ENCODE results near the gene COPS7B. TPM values are rescaled to one million over a fixed set of nuclear protein-coding genes. Genes with fewer than 3 reads are reported as not detected.

The COPS7B gene
- total RNA-seq, 1 donor from 2014 or later, result 36.9 TPM

DNA sequence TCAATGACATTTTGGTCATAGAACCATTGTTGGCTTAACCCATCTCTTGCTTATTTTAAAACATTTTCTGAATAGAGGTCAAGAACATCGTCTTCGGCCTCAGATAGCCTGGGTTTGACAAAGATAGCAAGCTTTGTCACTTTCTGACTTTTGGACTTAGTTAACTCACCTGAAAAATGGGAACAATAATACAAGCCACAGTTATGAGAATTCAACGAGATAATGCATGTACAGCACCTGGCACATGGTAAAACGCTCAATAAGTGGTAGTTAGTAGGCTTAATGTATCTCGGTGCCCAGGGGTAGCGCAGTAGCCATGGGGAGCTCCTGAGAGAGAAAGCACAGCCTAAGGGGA, 446 bp upstream of the COPS7B start:
- no peak for DNase-seq (ENCODE audit: low spot score)

DNA sequence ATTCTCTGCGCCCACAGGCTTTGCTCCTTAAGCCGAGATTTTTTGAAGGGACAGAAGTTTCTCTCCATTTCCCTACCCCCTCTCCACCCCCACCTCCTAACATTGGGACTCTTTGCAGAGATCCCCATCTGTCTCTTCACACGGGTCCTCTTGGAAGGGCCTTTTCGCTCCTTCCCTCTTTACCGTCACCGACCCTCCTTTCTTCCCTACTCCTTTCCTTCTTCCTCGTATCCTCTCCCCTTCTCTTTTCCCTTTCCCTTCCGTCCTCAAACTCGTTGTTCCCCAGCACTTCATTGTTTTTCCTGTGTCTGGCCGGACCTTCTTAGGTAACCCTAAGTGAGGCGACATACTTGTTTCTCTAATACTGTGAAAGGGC, 660 bp downstream of the COPS7B start:
- DNase-seq (ENCODE audit: low spot score), result no peak

DNA sequence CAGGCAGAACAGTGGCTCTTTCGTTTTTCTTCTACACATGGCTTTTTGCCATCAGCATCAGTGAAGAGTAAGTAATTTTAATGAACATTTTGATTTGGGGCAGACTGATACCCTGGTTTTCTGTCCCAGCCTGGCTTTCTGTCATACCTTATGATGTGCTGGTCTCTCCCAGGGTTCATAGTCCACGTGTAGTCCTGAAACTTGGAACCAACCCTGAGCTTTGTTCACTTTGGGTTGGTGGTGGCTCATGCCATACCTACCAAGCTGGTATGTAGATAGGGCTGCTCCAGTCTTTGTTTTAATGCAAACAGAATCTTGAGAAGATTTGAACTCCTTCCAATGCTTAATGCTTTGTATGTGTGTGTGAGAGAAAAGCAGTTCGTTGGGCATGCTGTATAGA, 4.9 kb downstream of the COPS7B start:
- no peak for DNase-seq (ENCODE audit: low spot score)

DNA sequence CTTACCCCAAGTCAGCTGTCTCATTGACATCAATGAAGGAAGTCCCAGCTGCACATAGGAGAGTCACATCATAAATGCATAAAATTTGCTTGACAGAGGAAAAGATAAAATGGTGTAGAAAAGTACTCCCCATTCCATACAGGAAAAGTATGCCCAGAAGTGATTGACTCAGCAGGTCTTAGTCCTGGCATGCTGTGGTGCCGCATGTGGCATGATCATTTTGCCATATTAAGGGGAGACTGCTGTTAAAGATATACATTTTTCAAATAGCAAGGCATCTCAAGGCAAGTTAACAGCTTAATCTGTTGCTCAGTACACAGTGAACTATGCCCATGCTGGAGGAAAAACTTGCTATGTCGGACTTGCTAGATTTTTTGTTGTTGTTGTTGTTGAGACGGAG, 8.1 kb downstream of the COPS7B start:
- no peak for DNase-seq (ENCODE audit: low spot score)

DNA sequence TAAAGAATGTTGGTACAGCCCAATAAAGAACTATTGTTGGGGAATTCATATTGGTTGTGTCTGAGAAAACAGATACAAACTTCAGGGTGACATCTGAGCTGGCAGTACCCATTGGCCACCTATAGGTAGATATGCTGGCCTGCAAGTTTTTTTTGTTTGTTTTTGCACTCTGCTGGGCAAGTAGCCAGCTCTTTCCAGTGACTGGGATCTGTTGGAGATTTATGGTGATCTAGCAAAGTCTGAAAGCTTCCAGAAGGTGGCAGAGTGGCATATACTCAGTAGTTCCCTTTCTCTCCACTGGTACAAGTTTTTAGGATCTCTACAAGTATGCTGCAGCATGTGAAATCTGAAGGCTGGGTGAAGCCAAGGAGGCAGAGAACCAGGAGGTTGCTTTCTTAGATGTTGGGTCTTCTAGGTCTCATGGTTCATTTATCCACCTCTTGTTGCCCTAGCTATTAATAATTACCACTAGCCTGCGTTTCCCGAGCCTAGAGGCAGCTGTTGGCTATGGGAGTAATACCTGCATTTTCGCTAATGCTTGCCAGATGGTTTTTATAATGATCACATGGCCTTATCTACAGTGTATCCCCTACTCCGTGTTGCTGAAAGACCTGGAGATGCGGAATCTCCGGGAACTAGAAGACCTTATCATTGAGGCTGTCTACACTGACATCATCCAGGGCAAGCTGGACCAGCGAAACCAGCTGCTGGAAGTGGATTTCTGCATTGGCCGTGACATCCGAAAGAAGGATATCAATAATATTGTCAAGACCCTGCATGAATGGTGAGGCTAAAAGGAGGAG, 9.5 kb downstream of the COPS7B start:
- peak; percentile 88 for DNase-seq (ENCODE audit: low spot score)

DNA sequence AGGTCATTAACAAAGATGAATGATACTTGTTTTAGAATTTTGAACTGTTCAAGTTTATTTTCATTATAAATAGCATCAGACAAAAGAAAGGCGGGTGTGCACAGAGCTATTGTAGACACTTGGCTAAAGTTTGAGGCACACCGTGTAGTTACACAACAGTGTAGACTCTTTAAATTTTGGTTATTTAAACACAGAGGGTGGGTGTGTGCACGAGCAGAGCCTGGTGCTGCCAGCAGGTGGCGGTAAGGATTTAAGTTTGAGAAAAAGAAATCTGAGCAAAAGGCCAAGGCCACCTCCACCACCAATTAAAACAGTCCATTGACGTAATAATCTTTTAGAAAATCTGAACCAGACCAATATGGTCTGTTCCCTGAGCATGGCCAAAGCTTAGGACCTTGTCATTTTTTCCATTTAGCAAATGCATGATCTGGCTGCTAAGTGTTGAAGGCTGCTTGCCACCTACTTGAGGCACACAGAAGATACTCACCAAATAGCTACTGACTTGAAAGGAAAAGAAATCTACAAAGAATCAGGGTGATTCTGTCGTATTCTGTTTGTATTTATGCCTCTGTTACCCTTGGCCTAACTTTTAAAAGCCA, 14.3 kb downstream of the COPS7B start:
- DNase-seq (ENCODE audit: low spot score), result no peak

DNA sequence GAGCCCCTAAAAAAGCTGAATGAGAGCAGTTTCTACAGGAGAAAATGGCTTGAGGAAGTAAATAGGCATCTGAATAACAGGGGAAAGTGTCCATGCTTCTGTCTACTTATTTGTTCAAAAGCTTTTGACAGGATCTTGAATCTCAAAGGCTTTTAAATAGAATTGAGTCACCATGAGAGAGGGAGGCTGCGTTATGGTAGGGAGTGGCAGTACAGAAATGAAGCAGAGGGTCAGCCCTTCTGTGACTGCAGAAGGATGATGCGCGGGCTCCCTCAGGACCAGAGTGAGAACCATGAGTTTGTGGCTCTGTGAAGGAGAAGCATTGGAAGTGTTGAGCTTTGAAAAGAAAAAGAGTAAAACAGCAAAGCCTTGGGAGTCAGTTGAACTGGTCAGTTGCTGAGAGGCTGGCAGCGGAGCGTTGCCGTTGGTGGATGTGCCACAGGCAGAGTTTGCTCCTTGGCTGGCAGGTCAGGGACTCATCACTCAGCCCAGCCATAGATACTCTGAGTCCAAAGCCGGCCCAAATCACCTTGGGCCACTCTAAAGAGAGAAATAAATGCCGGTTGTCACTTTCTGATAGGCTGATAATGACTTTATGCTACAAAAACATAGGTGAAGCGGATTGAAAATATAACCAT, 17.4 kb downstream of the COPS7B start:
- DNase-seq (ENCODE audit: low spot score), result no peak

DNA sequence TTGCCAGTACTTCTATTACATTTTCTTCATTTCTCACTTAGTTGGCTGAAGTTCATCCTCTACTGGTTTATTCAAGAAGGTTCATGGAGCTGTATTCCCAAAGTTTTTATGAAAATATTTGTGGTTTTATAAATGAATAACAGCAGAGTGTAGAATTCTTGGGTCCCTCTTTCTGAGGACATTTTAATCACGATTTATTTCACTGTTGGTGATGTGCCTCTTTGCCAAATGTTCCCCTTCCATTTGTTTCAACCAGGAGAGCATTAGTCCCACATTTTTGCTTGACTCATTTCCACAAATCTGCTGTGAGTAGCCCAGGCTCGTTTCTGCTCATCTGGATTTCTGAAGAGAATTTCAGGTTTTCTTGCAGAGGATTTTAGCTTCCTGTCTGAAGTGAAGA, 20.8 kb downstream of the COPS7B start:
- DNase-seq (ENCODE audit: low spot score), result no peak

DNA sequence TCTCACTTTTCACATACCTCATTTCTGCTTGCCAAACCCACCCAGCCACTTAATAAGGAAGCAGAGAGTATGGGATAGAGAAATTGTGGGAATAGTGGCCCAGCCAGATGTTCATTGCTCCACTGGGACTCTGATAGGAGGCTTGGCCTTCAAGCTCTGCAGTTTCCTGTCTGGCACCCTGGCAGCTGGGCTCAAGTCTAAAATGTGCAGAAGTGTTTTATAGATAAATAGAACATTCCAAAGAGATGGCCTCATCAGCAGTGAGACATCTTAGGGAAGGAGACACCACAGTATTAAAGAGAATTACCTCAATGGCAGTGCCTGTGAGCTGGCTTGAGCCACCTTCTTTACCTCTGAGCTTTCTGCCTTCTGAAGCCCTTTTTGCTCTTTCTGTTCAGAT, 24.7 kb downstream of the COPS7B start:
- no peak for DNase-seq (ENCODE audit: low spot score)

DNA sequence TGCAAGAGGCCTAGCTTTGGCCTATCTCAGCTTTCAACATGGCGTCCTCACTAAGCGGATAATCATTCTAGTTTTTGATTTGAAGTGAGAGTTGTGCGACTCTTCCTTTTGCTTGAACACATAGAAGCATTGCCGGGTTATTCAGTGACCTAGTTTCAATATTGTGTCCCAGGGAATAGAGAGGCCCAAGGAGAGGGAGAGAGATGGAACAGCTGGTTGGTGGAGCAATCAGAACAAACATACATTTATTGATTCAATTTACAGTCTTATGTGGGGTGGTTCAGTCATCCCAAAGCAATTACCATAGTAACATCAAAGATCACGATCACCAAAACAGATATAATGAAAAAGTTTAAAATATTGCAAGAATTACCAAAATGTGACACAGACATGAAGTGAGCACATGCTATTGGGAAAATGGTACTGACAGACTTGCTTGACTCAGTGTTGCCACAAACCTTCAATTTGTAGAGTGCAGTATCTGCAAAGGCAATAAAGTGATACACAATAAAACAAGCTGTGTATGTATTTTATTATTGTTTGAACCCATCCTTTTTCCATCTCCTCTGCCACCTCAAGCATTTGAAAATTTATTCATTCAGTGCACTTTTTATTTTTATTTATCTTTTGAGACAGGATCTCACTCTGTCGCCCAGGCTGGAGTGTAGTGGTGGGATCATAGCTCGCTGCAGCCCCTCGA, 30.2 kb downstream of the COPS7B start:
- no peak for DNase-seq (ENCODE audit: low spot score)

DNA sequence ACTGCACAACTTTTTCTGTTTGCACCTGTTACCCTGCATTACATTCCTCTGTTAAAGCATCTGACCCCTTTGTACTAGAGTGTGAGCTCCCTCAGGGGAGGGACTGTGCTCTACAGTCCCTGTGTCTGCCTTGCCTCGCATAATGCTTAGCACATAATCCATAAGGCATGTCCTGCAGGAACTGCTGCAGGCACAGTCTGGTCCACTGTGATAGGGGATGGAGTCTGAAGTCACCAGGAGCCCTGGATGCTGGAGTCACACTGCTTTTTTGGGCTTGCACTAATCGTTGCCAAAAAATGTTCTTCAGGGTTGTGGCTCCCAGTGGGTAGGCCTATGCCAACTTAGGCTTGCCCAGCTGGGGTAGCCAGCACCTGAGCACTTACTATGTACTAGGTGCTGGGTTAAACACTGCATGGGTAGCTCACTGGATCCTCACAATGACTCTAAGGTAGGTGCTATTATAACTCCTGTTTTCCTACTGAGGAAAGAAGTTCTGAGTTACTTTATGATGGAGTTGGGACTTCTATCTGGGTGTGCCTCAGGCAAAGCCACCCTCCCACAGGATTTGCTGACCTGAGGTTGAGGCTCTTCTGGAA, 33.3 kb downstream of the COPS7B start:
- no peak for DNase-seq (ENCODE audit: low spot score)

DNA sequence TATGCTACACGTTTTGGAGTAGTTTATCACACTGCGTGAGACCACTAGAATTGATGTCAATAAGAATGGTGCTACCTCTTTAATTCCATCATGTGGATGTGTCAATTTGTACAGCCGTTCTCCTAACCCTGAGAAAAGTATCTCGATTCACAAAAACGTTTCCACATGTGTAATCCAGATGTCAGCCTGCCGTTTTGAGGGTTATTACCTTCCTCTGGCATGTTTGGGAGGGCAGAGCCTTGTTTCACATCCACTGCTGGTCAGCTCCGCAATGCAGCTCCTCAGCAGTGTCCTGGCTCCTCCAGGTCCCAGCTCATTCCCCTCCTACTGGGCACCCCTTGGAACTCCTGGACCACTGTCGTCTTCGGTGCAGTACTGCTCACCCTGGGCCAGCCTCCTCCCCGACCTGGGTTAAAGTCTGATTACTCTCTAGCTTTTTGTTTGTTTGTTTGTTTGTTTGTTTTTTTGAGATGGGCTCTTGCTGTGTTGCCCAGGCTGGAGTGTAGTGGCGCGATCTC, 34.6 kb downstream of the COPS7B start:
- no peak for DNase-seq (ENCODE audit: low spot score)

DNA sequence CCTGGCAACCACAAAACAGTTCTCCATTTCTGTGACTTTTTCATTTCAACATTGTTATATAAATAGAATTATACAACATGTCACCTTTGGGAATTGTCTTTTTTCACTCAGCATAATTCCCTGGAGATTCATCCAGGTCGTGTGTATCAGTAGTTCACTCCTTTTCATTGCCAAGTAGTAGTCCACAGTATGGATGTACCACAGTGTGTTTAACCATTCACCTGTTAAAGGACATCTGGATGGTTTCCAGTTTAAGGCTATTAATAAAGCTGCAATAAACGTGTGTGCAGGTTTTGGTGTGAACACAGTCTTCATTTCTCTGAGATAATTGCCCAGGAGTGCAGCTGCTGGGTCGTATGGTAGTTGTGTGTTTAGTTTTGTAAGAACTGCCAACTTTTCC, 35.7 kb downstream of the COPS7B start:
- DNase-seq (ENCODE audit: low spot score), result no peak

DNA sequence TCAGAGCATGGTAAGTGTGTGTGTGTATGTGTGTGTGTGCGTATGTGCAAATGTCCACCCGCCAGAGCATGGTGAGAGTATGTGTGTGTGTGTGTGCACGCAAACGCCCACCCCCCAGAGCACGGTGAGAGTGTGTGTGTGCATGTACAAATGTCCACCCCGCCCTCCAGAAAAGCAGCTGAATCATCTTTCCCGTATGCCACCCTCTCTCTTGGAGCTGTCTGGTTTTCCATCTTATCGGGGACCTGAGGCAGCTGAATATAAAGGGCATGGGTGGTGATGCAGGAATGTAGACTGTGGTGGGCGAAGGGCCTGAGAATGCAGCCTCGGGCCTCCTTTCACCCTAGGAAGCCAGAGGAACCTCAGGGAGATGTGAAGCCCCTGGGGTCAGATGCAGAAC, 66.9 kb downstream of the COPS7B start:
- DNase-seq (ENCODE audit: low spot score), result no peak

DNA sequence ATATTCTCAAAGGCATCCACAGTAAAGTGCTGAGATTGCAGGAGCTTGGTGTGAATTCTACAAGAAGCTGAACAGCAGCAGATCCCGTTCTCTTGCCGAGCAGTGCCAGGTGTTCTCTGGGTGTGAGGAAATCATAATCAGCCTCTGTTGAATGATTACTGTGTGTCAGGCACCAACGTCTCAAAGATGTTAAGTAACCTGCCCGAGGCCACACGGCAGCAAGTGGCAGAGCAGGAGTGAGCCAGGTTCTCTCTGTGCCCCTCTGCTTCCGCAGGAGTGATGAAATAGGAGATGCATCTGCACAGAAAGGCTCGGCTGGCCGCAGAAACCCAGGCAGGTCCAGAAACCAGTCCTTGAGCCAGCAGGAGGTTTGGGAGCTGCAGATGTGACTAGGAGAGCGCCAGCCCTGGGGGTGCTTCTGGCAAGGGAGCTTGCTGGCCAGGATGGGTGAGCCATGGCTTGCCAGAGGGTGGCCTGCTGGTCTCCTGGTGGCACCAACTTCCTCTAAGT, 68.4 kb downstream of the COPS7B start:
- no peak for DNase-seq (ENCODE audit: low spot score)

DNA sequence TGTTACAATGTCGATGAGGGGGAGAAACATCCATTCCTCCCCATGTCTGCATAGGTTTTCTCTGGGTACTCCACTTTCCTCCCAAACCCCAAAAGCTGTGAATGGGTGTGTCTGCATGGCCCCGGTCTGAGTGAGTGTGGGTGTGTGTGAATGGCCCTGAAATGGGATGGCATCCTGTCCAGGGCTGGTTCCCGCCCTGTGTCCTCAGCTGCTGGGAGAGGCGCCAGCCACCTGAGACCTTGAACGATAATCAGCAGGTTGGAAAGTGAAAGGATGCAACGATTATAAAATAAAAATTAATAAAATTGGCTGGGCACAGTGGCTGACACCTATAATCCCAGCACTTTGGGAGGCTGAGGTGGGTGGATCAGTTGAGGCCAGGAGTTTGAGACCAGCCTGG, 70.7 kb downstream of the COPS7B start:
- DNase-seq (ENCODE audit: low spot score), result no peak

Other genes with a start within 250 kb of the COPS7B start
- not detected for gene TEX44, start 193.6 kb upstream of the COPS7B start, total RNA-seq
- 763 TPM for gene PTMA, start 77.9 kb upstream of the COPS7B start, total RNA-seq
- 24.4 TPM for gene PDE6D, start 5.2 kb upstream of the COPS7B start, total RNA-seq
- not detected for gene NPPC, start 140.0 kb downstream of the COPS7B start, total RNA-seq
- gene DIS3L2, start 175.3 kb downstream of the COPS7B start, total RNA-seq, result 36.3 TPM